Urothelium cell line (cell line): Measurements from ENCODE around the gene WWP2.
"Not testable (repeated sequence)": the region's sequence is repeated elsewhere in the genome, so short reads cannot be mapped to it uniquely, and the experiment has no call there.

Source experiments
- DNase-seq: peaks from one replicate; pipeline ENCODE4 v3.0.0; 2011; ENCODE audit warnings: low spot score, mixed read lengths
- FAIRE-seq: peaks from 2 replicates; lab custom pipeline; 2011; peaks lifted over from hg19 to GRCh38; lab: Jason Lieb, UNC

Gene WWP2

GRCh38 chr16:69745232-69745612 is 16.9 kb upstream of the WWP2 start:
- FAIRE-seq (no peak), DNase-seq (no peak)

GRCh38 chr16:69745959-69746358 is 16.2 kb upstream of the WWP2 start:
- no peak for FAIRE-seq
- DNase-seq = no peak

- FAIRE-seq = no peak
- no peak for DNase-seq
Observed at GRCh38 chr16:69747115-69747514, 15.0 kb upstream of the WWP2 start.

- no peak for DNase-seq
- FAIRE-seq = no peak
Observed at GRCh38 chr16:69748694-69749345, 13.3 kb upstream of the WWP2 start.

DNA sequence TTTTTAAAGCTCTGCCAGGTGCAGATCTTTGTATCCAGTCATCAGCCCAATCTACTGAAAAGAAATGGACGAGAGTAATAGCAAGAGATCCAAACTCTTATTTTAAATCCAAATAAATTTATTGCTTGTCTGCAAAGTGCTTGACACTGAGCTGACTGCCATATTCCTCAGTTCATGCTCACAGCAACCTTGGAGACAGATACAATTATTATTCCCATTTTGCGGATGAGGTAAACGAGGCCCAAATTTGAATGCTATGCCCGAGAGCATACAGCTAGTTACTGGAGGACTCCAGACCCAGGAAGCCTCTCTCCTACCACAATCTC is 8.0 kb upstream of the WWP2 start:
- FAIRE-seq (no peak), DNase-seq (no peak)

DNA sequence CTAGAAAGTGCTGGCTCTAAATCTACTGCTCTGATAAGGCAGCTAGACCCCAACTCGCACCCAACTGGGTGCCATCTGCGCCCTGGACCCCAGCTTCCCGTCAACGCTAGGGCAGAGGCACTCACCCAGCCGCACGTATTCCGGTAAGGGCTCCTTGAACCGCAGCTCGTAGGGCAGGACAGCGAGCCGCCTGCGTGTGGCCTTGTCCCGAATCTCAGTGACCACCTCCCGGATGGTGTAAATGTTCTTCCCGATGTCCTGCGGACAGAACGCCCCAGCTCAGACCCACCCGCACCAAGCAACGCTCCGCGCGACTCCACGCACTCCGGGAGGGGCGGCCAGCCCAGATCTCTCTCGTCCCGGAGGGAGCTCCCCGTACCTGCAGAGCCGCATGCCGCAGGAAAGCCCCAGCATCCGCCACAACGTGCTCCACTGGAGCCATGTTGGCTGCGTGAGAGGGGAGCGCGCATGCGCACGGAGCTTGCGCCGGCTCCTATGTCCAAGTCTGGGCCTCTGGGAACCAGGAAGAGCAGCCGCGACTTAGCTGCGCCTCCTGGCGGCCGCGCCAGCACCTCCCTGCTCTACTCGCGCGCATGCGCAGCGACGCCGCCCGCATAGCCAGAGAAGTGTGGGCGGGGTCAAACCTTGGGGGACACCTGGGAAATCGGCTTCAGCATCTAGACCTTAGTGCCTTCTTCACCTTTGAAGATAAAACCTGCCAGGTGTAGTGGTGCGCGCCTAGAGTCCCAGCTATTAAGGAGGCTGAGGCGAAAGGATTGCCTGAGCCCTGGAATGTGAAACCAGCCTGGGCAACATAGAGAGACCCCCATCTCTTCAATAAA is 7.4 kb upstream of the WWP2 start, which contains the start of gene NOB1:
Gene NOB1 (minus strand): TSS at position 458 of the 842 bp plus-strand sequence. CDS start 16 bp downstream, at position 442.
- peak; percentile 98 for DNase-seq
- FAIRE-seq = no peak

- FAIRE-seq (no peak), DNase-seq (no peak)
Observed at GRCh38 chr16:69756705-69757104, 5.4 kb upstream of the WWP2 start.

GRCh38 chr16:69757375-69757774 is 4.8 kb upstream of the WWP2 start:
- not testable (repeated sequence) for FAIRE-seq

DNA sequence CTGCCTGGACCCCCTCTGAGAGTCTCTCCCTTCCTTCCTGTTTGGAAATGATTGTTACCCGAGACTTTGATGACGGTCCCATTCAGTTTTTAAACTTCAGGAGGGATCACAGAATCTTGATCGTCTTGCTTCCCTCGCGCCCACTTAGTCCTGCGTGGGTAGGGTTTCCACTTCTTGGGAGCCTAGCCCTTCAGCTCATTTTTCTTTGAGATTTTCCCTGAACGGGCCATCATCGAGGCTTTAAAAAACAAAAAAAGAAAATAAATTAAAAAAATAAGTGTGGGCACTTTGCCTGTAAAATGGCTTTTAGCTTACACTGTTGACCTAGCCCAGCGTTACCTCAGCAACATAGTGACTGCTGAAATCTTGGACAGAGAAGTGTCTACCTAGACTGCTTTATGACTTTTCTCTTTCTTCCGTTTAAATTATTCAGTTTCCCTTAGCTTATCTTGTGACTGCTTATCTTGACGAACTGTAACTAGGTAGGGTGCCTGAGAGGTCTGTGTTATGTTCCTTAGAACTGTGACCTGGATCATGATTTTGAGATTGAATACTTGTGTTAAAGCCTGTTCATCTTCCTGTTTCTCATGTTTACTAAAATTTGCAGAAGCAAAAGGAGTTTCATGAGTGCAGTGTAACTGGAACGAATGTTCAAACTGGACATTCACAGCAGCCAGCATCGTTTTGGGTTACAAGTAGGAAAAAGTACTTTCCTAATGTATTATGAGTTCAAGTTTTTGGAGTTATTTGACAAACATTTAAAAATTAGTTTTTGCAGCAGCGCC is 874 bp downstream of the WWP2 start:
- no peak for FAIRE-seq

More at GRCh38 chr16:69757375-69757774, 4.8 kb upstream of the WWP2 start:
- not testable (repeated sequence) for DNase-seq

GRCh38 chr16:69763599-69763942 is 1.4 kb downstream of the WWP2 start:
- FAIRE-seq = no peak
- DNase-seq = no peak

More for the DNA sequence above, 874 bp downstream of the WWP2 start:
- DNase-seq = peak; percentile 10

DNA sequence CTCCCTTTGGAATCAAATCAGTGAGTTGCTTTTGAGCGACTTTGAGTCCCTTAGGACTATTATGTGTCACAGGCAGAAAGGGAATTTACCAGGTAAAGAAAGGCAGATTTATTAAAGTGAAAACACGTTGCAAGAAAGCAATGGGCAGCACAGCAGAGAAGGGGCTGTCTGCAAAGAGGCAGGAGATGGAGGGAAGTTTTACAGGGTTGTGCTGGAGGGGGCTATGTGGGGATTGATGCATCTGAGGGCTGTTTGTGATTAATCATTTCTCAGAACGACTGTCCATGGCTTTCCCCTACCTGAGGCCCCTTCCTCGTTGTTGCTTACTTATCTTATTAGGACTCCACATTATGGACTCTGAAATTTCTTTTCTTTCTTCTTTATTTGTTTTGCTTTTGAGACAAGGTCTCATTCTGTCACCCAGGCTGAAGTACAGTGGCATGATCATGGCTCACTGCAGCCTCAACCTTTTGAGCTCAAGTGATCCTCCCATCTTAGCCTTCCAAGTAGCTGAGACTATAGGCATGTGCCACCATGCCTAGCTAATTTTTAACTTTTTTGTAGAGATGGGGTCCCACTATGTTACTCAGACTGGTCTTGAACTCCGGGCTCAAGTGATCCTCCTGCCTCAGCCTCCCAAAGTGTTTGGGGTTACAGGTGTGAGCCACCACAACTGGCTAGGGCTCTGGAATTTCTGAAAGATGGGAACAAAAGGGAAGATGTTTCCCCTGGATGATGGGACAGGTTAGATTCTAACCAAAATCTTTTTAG is 5.5 kb downstream of the WWP2 start:
- no peak for FAIRE-seq
- DNase-seq = no peak

GRCh38 chr16:69768666-69769065 is 6.5 kb downstream of the WWP2 start:
- no peak for DNase-seq
- FAIRE-seq = no peak

GRCh38 chr16:69769404-69769803 is 7.3 kb downstream of the WWP2 start:
- DNase-seq = no peak
- FAIRE-seq = no peak

GRCh38 chr16:69771651-69771967 is 9.5 kb downstream of the WWP2 start:
- FAIRE-seq (no peak), DNase-seq (no peak)

DNA sequence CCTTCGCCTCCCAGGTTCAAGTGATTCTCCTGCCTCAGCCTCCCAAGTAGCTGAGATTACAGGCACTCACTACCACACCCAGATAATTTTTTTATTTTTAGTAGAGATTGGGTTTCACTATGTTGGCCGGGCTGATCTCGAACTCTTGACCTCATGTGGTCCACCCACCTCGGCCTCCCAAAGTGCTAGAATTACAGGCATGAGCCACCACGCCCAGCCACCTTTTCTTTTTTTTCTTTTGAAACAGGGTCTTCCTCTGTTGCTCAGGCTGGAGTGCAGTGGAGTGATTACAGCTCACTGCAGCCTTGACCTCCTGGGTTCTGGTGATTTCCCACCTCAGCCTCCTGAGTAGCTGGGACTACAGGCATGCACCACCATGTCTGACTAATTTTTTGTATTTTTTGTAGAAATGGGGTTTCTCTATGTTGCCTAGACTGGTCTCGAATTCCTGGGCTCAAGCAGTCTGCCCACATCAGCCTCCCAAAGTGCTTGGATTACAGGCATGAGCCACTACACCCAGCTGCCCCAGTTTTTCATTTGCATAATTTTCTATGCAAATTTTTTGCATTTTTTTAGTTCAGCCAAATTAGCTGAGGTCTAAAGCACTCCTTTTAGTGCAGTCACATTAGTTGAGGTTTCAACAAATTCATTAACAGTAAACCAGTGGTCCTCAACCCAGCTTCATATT is 11.3 kb downstream of the WWP2 start:
- DNase-seq = no peak
- no peak for FAIRE-seq

DNA sequence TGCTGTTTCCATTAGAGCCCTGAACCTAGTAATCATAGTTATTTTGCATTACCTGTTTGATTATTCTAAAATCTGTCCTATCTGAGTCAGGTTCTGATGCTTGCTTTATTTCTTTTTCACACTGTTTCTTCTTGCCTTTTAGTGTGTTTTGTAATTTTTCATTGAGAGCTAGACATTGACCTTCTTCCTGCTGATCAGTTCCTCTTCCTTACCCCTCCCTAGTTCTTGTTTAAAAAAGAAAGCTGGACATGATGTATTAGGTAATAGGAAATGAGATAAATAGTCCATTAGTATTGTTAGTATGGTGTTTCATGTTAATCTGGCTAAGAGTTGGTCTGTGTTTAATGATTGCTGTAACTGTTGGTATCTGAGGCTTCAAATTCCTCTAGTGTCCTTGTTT is 13.4 kb downstream of the WWP2 start:
- no peak for FAIRE-seq
- no peak for DNase-seq

DNA sequence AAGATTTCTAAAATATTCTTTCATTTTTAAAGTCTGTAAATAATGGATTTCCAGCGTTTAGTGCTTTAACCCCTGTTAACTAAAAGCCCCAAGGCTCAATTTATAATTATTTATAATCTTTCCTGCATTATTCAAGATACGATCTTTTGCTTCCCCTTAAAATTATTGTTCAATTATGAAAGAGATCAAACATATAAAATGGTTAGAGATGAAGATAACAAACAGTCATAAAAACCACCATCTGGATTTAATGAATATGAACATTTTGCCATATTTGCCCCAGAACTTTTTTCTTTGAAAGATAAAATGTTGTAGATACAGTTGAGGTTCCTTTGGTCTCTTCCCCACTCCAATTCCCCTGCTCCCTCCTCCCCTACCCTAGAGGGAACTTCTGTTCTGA is 17.6 kb downstream of the WWP2 start:
- FAIRE-seq (no peak), DNase-seq (no peak)

DNA sequence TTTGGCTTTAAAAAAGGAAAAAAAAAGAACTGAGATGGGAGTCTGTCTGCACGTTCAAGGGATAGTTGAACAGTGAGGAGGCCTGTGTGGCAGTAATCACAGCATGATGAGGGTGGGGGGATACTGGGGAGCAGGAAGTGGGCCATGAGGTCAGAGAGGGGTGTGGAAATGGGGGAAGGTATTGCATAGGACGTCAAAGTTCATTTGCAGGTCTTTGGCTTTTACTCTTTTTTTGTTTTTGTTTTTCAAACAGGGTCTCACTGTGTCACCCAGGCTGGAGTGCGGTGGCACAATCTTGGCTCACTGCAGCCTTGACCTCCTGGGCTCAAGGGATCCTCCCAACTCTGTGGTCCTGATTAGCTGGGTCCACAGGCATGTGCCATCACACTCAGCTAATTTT is 19.0 kb downstream of the WWP2 start:
- FAIRE-seq (no peak), DNase-seq (no peak)

DNA sequence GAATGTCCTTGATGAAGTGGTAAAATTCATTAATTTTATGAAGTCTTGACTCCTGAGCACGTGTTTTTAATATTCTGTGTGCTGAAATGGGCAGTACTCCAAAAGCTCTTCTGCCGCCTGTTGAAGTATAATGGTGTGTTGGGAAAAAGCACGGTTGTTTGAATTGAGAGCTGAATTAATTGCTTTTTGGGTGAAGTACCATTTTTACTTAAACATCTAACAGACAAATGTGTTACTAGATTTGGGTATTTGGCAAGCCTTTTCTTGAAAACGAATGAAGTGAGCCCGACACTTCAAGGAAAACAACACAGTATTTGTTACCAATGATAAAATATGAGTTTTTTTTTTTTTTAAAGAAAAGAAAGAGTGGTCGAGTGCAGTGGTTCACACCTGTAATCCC is 22.5 kb downstream of the WWP2 start:
- FAIRE-seq (no peak), DNase-seq (no peak)

DNA sequence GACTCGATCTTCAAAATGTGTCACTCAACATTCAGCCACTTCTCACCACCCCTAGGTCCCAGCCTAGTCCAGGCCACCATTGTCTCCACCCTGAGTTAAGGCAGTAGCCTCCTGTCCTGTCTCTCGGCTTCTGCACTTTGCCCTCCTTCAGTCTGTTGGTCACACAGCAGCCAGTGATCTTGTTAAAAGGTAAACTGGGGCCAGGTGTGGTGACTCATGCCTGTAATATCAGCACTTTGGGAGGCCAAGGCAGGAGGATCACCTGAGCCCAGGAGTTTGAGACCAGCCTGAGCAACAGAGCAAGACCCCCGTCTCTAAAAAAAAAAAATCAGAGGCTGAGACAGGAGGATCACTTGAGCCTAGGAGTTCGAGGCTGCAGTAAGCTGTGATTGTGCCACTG is 25.8 kb downstream of the WWP2 start:
- DNase-seq (no peak), FAIRE-seq (no peak)
